Measurements from ENCODE around the gene NCR3LG1. TPM values are rescaled to one million over a fixed set of nuclear protein-coding genes. Genes with fewer than 3 reads are reported as not detected.

NCR3LG1 gene
- total and polyA plus RNA-seq, 2 of the 8 experiments (the other 6 are each of a cell fraction or from before 2014, with no cell fraction given) = 0.68 to 1.9 TPM

DNA sequence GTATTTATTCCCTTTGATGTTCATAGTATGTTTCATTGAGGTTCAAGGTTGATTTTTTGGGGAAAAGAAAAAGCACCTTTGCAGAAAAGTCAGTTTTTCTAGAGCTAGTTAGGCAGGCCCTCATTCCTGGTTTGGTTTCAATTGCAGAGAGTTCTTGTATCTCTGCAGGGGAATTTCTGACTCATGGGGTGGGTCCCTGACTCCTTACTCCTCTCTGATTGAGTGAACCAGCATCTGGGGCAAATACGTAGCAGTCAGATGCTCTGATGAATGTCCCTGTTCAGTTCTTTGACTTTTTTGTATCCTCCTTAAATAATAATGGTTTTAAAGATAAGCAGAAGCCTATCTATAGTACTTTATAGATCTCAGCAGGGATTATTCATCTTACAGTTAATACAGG lies 7.7 kb upstream of the NCR3LG1 start:
- Histone ChIP-seq H4K5ac (ENCODE audit: insufficient read length, low read depth, low read length) (no peak overlapping the region), H3K79me1 (ENCODE audit: low read depth, low read length) (no peaks in the 10 kb centered on the region), H3K79me2 (ENCODE audit: control insufficient read depth in 1 of 2, insufficient read depth in 2 of 2, low read length in 2 of 2) (no peaks in the 10 kb centered on the region), H4K20me1 (replicated peaks in 1 of 2; ENCODE audit: control insufficient read depth in 1 of 2, insufficient read depth in 2 of 2, low read length in 2 of 2) (no peaks in the 10 kb centered on the region), H2AFZ (ENCODE audit: low read length) (no peak overlapping the region), H3K4me1 (replicated peaks in 1 of 4; ENCODE audit: control insufficient read depth in 3 of 4, insufficient read depth in 4 of 4, low read length in 3 of 4) (no peaks in the 10 kb centered on the region), H3K23me2 (ENCODE audit: low read depth, low read length) (no peaks in the 10 kb centered on the region), H3K27me3 (replicated peaks in 1 of 4; ENCODE audit: control insufficient read depth in 3 of 4, extremely low read depth in 1 of 4, insufficient read depth in 3 of 4, low read length in 3 of 4) (no peaks in the 10 kb centered on the region), H2BK5ac (ENCODE audit: low read depth, low read length) (no peak overlapping the region), H3K4me3 (ENCODE audit: extremely low read depth in 1 of 4, insufficient read depth in 2 of 4, low read depth in 3 of 4, low read length in 4 of 4) (no peak overlapping the region), H2BK12ac (ENCODE audit: low read depth, low read length) (no peak overlapping the region), H3K9ac (replicated peaks in 1 of 4; ENCODE audit: extremely low read depth in 1 of 4, low read depth in 3 of 4, low read length in 3 of 4) (no peak overlapping the region), H3K9me3 (ENCODE audit: insufficient read depth in 2 of 2, low read depth in 1 of 2, low read length in 1 of 2) (no peaks in the 10 kb centered on the region), H4K91ac (replicated peaks; ENCODE audit: insufficient read length, low read length) (no peak overlapping the region), H2AK5ac (ENCODE audit: low read depth, low read length) (no peak overlapping the region), H3K14ac (ENCODE audit: insufficient read length) (no peak overlapping the region), H3K23ac (ENCODE audit: insufficient read length) (no peak overlapping the region), H3K56ac (replicated peaks; ENCODE audit: insufficient read length, low read depth, low read length) (no peak overlapping the region), H3K4ac (replicated peaks; ENCODE audit: insufficient read length, low read depth, low read length) (no peak overlapping the region), H3K36me3 (ENCODE audit: control insufficient read depth in 2 of 4, insufficient read depth in 4 of 4, low read length in 3 of 4) (no peaks in the 10 kb centered on the region), H2BK120ac (replicated peaks; ENCODE audit: low read depth, low read length) (no peak overlapping the region), H3K4me2 (ENCODE audit: insufficient read depth in 1 of 2, low read depth in 2 of 2, low read length in 2 of 2) (no peak overlapping the region), H2BK15ac (ENCODE audit: low read length) (no peak overlapping the region), H4K8ac (ENCODE audit: extremely low read depth, insufficient read depth, low read length) (no peak overlapping the region), H2BK20ac (ENCODE audit: low read length) (no peak overlapping the region), H3K27ac (ENCODE audit: low read depth, low read length) (no peak overlapping the region), H3K18ac (ENCODE audit: extremely low read depth, low read length) (no peak overlapping the region)
- WGBS, 2 experiments (ENCODE audit: extremely low coverage in 1 of 2, insufficient coverage in 1 of 2, insufficient read length in 1 of 2, insufficient replicate concordance in 2 of 2, low coverage in 1 of 2, low lambda C conversion rate in 2 of 2, missing lambda C conversion rate in 1 of 2) = 69% methylated on average over 1 of the region's 1 CpG; no CpG with 5 or more reads in 1 of the 2 experiments
- CTCF ChIA-PET (ENCODE audit: partially characterized antibody) = interaction anchor here (0.7 kb wide), 1 partner anchor 43 kb away, joined by 3 read pairs; no protein-coding TSS in a partner anchor
- FAIRE-seq (no peak), DNase-seq (ENCODE audit: low read depth in 1 of 2, low spot score in 2 of 2) (no peak)
- POLR2A ChIA-PET (ENCODE audit: partially characterized antibody) = no interaction called here
- no peak for TF ChIP-seq NANOG (IDR thresholded peaks at IDR 0.05; ENCODE audit: insufficient read depth, low read depth, low read length, poor library complexity, severe bottlenecking)
- TF ChIP-seq CHD2 (IDR thresholded peaks at IDR 0.05; ENCODE audit: low read length) = no peak
- no peak for TF ChIP-seq PHF8 (conservative IDR thresholded peaks at IDR 0.05; ENCODE audit: low read depth, low read length)
- TF ChIP-seq SP2 (IDR thresholded peaks at IDR 0.05; ENCODE audit: low read length) = no peak
- TF ChIP-seq CTBP2 (IDR thresholded peaks at IDR 0.05; ENCODE audit: borderline replicate concordance, insufficient read depth, insufficient read length, low read length) = no peak
- no peak for TF ChIP-seq MAFK (IDR thresholded peaks at IDR 0.05; ENCODE audit: low read depth, low read length)
- TF ChIP-seq, protein P1, sequence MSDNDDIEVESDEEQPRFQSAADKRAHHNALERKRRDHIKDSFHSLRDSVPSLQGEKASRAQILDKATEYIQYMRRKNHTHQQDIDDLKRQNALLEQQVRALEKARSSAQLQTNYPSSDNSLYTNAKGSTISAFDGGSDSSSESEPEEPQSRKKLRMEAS (IDR thresholded peaks at IDR 0.05) = no peak
- no peak for TF ChIP-seq HDAC6 (IDR thresholded peaks at IDR 0.05; ENCODE audit: low read depth, low read length)
- TF ChIP-seq KDM5A (IDR thresholded peaks at IDR 0.05; ENCODE audit: low read length) = no peak
- TF ChIP-seq SIRT6 (IDR thresholded peaks at IDR 0.05; ENCODE audit: low read length) = no peak

Measured in H1 (cell line).